ENCODE results near the gene SORT1. TPM values are rescaled to one million over a fixed set of nuclear protein-coding genes. Genes with fewer than 3 reads are reported as not detected.

The SORT1 gene
- total and polyA plus RNA-seq, 2 of the 13 experiments (the other 11 are each of a cell fraction or from before 2014, with no cell fraction given): 32.4 to 93.0 TPM

- TF ChIP-seq CSRNP1 (CRISPR knock-in tag; IDR thresholded peaks at IDR 0.05) (0 out of 2 replicates have a peak, but pooled peaks have one; percentile 16), UBTF (CRISPR knock-in tag; IDR thresholded peaks at IDR 0.05) (peak; percentile 87), ISL2 (CRISPR knock-in tag; IDR thresholded peaks at IDR 0.05) (peak; percentile 48; the same call in 1 of the 2 replicates), ZNF670 (CRISPR knock-in tag; IDR thresholded peaks at IDR 0.05; ENCODE audit: borderline replicate concordance) (no peak), MEIS2 (CRISPR knock-in tag; IDR thresholded peaks at IDR 0.05) (0 out of 2 replicates have a peak, but pooled peaks have one; percentile 28), FOSL1 (CRISPR knock-in tag; IDR thresholded peaks at IDR 0.05; ENCODE audit: borderline replicate concordance) (no peak), ZNF33B (CRISPR knock-in tag; IDR thresholded peaks at IDR 0.05) (peak; percentile 45; the same call in 1 of the 2 replicates), MXD3 (CRISPR knock-in tag; IDR thresholded peaks at IDR 0.05) (peak; percentile 83), ZSCAN30 (CRISPR knock-in tag; IDR thresholded peaks at IDR 0.05) (no peak), CENPT (CRISPR knock-in tag; IDR thresholded peaks at IDR 0.05; ENCODE audit: low read depth) (no peak), ZNF350 (CRISPR knock-in tag; IDR thresholded peaks at IDR 0.05; ENCODE audit: borderline replicate concordance, low read depth) (peak; percentile 64; the same call in 1 of the 2 replicates), TEF (CRISPR knock-in tag; IDR thresholded peaks at IDR 0.05) (no peak), ZNF136 (CRISPR knock-in tag; IDR thresholded peaks at IDR 0.05; ENCODE audit: low read depth) (0 out of 2 replicates have a peak, but pooled peaks have one; percentile 86), ZNF230 (CRISPR knock-in tag; IDR thresholded peaks at IDR 0.05) (peak; percentile 85; the same call in 1 of the 2 replicates), ZNF3 (CRISPR knock-in tag; IDR thresholded peaks at IDR 0.05) (no peak), SNAPC5 (CRISPR knock-in tag; IDR thresholded peaks at IDR 0.05; ENCODE audit: borderline replicate concordance) (no peak), ZSCAN5A (CRISPR knock-in tag; IDR thresholded peaks at IDR 0.05; ENCODE audit: borderline replicate concordance) (peak; percentile 56; the same call in 1 of the 2 replicates), LRRFIP1 (CRISPR knock-in tag; conservative IDR thresholded peaks at IDR 0.05) (no peak), ZNF607 (CRISPR knock-in tag; IDR thresholded peaks at IDR 0.05; ENCODE audit: borderline replicate concordance) (no peak)
These were observed 133.9 kb downstream of the SORT1 start (continued) for GRCh38 chr1:109263597-109264378.
